Stimulated activated CD4-positive, alpha-beta T cell treated with anti-CD3 and anti-CD28 coated beads, TNF-alpha, amount 100 ng/mL, for 1 hour (primary cell): ENCODE results near the gene MITF.

Experiments
- DNase-seq, 3 donors: peaks; one replicate each; pipeline ENCODE4 v3.0.0-alpha.2; 2020; ENCODE audit warnings: low read depth in 3 of 3, low spot score in 1 of 3

MITF gene

GRCh38 chr3:69725994-69726571, 13.2 kb upstream of the MITF start:
- no peak for DNase-seq

GRCh38 chr3:69729147-69729919, 9.9 kb upstream of the MITF start:
- no peak for DNase-seq

- DNase-seq, result no peak
Observed at GRCh38 chr3:69731080-69731479, 8.2 kb upstream of the MITF start.

- DNase-seq, result no peak
Observed at GRCh38 chr3:69735893-69736292, 3.4 kb upstream of the MITF start.

GRCh38 chr3:69737392-69737791, 1.9 kb upstream of the MITF start:
- no peak for DNase-seq

- DNase-seq, result no peak
Observed at GRCh38 chr3:69738315-69738714, 949 bp upstream of the MITF start.

GRCh38 chr3:69738859-69739203, 433 bp upstream of the MITF start:
- DNase-seq, result no peak

- no peak for DNase-seq
Observed at GRCh38 chr3:69740103-69741021, 1.1 kb downstream of the MITF start.

- DNase-seq, result no peak
Observed at GRCh38 chr3:69741032-69741767, 1.9 kb downstream of the MITF start.

- DNase-seq, result no peak
Observed at GRCh38 chr3:69742391-69742790, 3.1 kb downstream of the MITF start.

- DNase-seq, result no peak
Observed at GRCh38 chr3:69743975-69744906, 5.0 kb downstream of the MITF start.

- no peak for DNase-seq
Observed at GRCh38 chr3:69745505-69745904, 6.2 kb downstream of the MITF start.

- no peak for DNase-seq
Observed at GRCh38 chr3:69746119-69746518, 6.9 kb downstream of the MITF start.

GRCh38 chr3:69747511-69748258, 8.4 kb downstream of the MITF start:
- DNase-seq, result no peak

- no peak for DNase-seq
Observed at GRCh38 chr3:69748503-69748902, 9.2 kb downstream of the MITF start.

- no peak for DNase-seq
Observed at GRCh38 chr3:69749461-69749860, 10.2 kb downstream of the MITF start.

- DNase-seq, result no peak
Observed at GRCh38 chr3:69750549-69750948, 11.3 kb downstream of the MITF start.

- DNase-seq, result no peak
Observed at GRCh38 chr3:69751074-69751476, 11.8 kb downstream of the MITF start.

- DNase-seq, result no peak
Observed at GRCh38 chr3:69752241-69752640, 13.0 kb downstream of the MITF start.
